Measurements from ENCODE around the gene RBPMS2. TPM values are rescaled to one million over a fixed set of nuclear protein-coding genes. Genes with fewer than 3 reads are reported as not detected.
"Not testable (repeated sequence)": the region's sequence is repeated elsewhere in the genome, so short reads cannot be mapped to it uniquely, and the experiment has no call there.

RBPMS2 gene
- total RNA-seq (ENCODE audit: low replicate concordance): 6.4 and 19.7 TPM in 2 replicates
- long read RNA-seq, partial matches to known transcripts: 1 of 1 reads
- long read RNA-seq, other reads (novel, unspliced or antisense): 0 of 1 reads

GRCh38 chr15:64775551-64776401 lies at the start of gene RBPMS2:
RBPMS2 (minus strand) TSS chr15:64775589; CDS start chr15:64775319, 270 bp downstream.
- H3K27me3 Mint-ChIP-seq: peaks cover 17% of the 10 kb centered on the region
- H3K36me3 Mint-ChIP-seq: no peaks in the 10 kb centered on the region
- TF ChIP-seq CTCF (conservative IDR thresholded peaks at IDR 0.05): no peak
- H3K4me3 Mint-ChIP-seq: peak within 1 kb of the TSS; percentile 90
- peak within 1 kb of the TSS; percentile 67 for H3K27ac Mint-ChIP-seq
- no peaks in the 10 kb centered on the region for H3K9me3 Mint-ChIP-seq
- no peak for DNase-seq (ENCODE audit: extremely low spot score, unreplicated experiment)
- H3K4me1 Mint-ChIP-seq (ENCODE audit: unreplicated experiment): peaks cover 22% of the 10 kb centered on the region

- Mint-ChIP-seq H3K27ac (peak overlapping the region; percentile 89), H3K36me3 (no peaks in the 10 kb centered on the region), H3K4me3 (peak overlapping the region; percentile 94), H3K4me1 (ENCODE audit: unreplicated experiment) (peaks cover 7% of the 10 kb centered on the region), H3K9me3 (no peaks in the 10 kb centered on the region), H3K27me3 (peaks cover 16% of the 10 kb centered on the region)
- DNase-seq (ENCODE audit: extremely low spot score, unreplicated experiment): no peak
- TF ChIP-seq CTCF (conservative IDR thresholded peaks at IDR 0.05): no peak
Measured at GRCh38 chr15:64824929-64825430, 49.6 kb upstream of the RBPMS2 start.

GRCh38 chr15:64816452-64816851 lies 41.1 kb upstream of the RBPMS2 start:
- Mint-ChIP-seq H3K27me3 (no peaks in the 10 kb centered on the region), H3K9me3 (no peaks in the 10 kb centered on the region), H3K4me3 (no peak overlapping the region), H3K4me1 (ENCODE audit: unreplicated experiment) (peaks cover 13% of the 10 kb centered on the region), H3K27ac (no peak overlapping the region), H3K36me3 (peaks cover 3% of the 10 kb centered on the region)
- no peak for TF ChIP-seq CTCF (conservative IDR thresholded peaks at IDR 0.05)
- no peak for DNase-seq (ENCODE audit: extremely low spot score, unreplicated experiment)

- DNase-seq (ENCODE audit: extremely low spot score, unreplicated experiment); H3K27me3 Mint-ChIP-seq; H3K27ac Mint-ChIP-seq; H3K36me3 Mint-ChIP-seq; H3K4me3 Mint-ChIP-seq; H3K9me3 Mint-ChIP-seq: not testable (repeated sequence)
- H3K4me1 Mint-ChIP-seq (ENCODE audit: unreplicated experiment): peaks cover 25% of the 10 kb centered on the region
Measured at GRCh38 chr15:64814965-64815364, 39.6 kb upstream of the RBPMS2 start.

GRCh38 chr15:64814283-64814682 lies 38.9 kb upstream of the RBPMS2 start:
- H3K9me3 Mint-ChIP-seq; DNase-seq (ENCODE audit: extremely low spot score, unreplicated experiment); H3K27ac Mint-ChIP-seq: not testable (repeated sequence)

GRCh38 chr15:64813075-64813474 lies 37.7 kb upstream of the RBPMS2 start:
- H3K4me3 Mint-ChIP-seq: no peak overlapping the region
- H3K9me3 Mint-ChIP-seq: no peaks in the 10 kb centered on the region

More at GRCh38 chr15:64814283-64814682, 38.9 kb upstream of the RBPMS2 start:
- not testable (repeated sequence) for H3K36me3 Mint-ChIP-seq, H3K27me3 Mint-ChIP-seq, H3K4me3 Mint-ChIP-seq
- H3K4me1 Mint-ChIP-seq (ENCODE audit: unreplicated experiment): peaks cover 28% of the 10 kb centered on the region

More at GRCh38 chr15:64813075-64813474, 37.7 kb upstream of the RBPMS2 start:
- peaks cover 3% of the 10 kb centered on the region for H3K36me3 Mint-ChIP-seq
- H3K27ac Mint-ChIP-seq: peak overlapping the region; percentile 3
- peaks cover 35% of the 10 kb centered on the region for H3K4me1 Mint-ChIP-seq (ENCODE audit: unreplicated experiment)
- no peak for TF ChIP-seq CTCF (conservative IDR thresholded peaks at IDR 0.05)
- H3K27me3 Mint-ChIP-seq: peaks cover 3% of the 10 kb centered on the region
- DNase-seq (ENCODE audit: extremely low spot score, unreplicated experiment): no peak

All from type B pancreatic cell (in vitro differentiated cells).